Lung (tissue), 12 donors: ENCODE data around the gene TOMM40L. TPM values are rescaled to one million over a fixed set of nuclear protein-coding genes. Genes with fewer than 3 reads are reported as not detected.

ENCODE experiments used
- ATAC-seq: fragments of 200-7000 bp; cut with Tn5 transposase; one replicate; pipeline ENCODE4 v1.9.1; 2020; ENCODE audit warnings: moderate number of reproducible peaks; ENCODE audit not compliant: insufficient read depth, low FRiP score
- DNase-seq, 3 donors: peaks; one replicate each; pipeline ENCODE4 v3.0.0-alpha.2; 2013 to 2017
- H3K27ac ChIP-seq, 2 donors: one replicate each; pipeline ENCODE4 v1.5.1; 2013; ENCODE audit warnings: mild to moderate bottlenecking in 2 of 2, moderate library complexity in 2 of 2, control low read depth in 1 of 2, inconsistent platforms in 1 of 2, low read depth in 1 of 2, low read length in 1 of 2
- H3K27me3 ChIP-seq, 3 donors: one replicate each; pipeline ENCODE4 v1.5.1; 2013; ENCODE audit warnings: low read length in 2 of 3; ENCODE audit not compliant: control insufficient read depth in 3 of 3, insufficient read depth in 3 of 3
- H3K36me3 ChIP-seq, 4 donors: one replicate each; pipeline ENCODE4 v1.5.1; 2013; ENCODE audit warnings: low read length in 4 of 4, mild to moderate bottlenecking in 1 of 4, moderate library complexity in 1 of 4; ENCODE audit not compliant: control insufficient read depth in 4 of 4, insufficient read depth in 4 of 4
- H3K4me1 ChIP-seq, 5 donors: one replicate each; pipeline ENCODE4 v1.5.1; 2013; ENCODE audit warnings: low read length in 5 of 5, mild to moderate bottlenecking in 2 of 5, moderate library complexity in 1 of 5; ENCODE audit not compliant: control insufficient read depth in 5 of 5, insufficient read depth in 5 of 5
- H3K4me3 ChIP-seq: one replicate; pipeline ENCODE4 v1.5.1; 2013; ENCODE audit warnings: mild to moderate bottlenecking, control low read depth, moderate library complexity
- H3K9ac ChIP-seq, 2 donors: one replicate each; pipeline ENCODE4 v1.5.1; 2013; ENCODE audit warnings: low read length in 2 of 2, control low read depth in 1 of 2; ENCODE audit not compliant: insufficient read depth in 1 of 2
- H3K9me3 ChIP-seq, 4 donors: one replicate each; pipeline ENCODE4 v1.5.1; 2013; ENCODE audit warnings: low read length in 3 of 4, mild to moderate bottlenecking in 1 of 4, moderate library complexity in 1 of 4; ENCODE audit not compliant: control insufficient read depth in 4 of 4, insufficient read depth in 3 of 4
- WGBS, 2 donors: extraction: QIAGEN DNeasy Blood & Tissue Kit; methylation state at CpG; one replicate each; pipeline ENCODE4 v1.1.7; 2013; 5-methylcytosine and 5-hydroxymethylcytosine counted together
- polyA plus RNA-seq, 2 donors: library from polyadenylated mRNA; stranded (reverse); fragments of 200-250 nt; gene quantifications; one replicate each; pipeline ENCODE4 v1.2.1, GENCODE V29; 2013
- total RNA-seq, 2 donors: library from RNA; depleted of rRNA in 1 of 2; stranded (reverse); fragments of >200 nt in 1 of 2; gene quantifications; one replicate each; pipeline ENCODE4 v1.2.1, GENCODE V29; 2014 to 2021
- TF ChIP-seq, protein P1 (sequence below): IDR thresholded peaks from 2 replicates; pipeline ENCODE4 v1.5.1; 2012; ENCODE audit warnings: mild to moderate bottlenecking; ENCODE audit errors: control extremely low read depth, extremely low read depth
- donor health status: control.
- donor health status: control.
- donor health status: Bipolar disorder and iron deficiency.
- donor health status: healthy.
- donor health status: DM: yes; HTN: yes; CAD: no.

The TOMM40L gene
- total and polyA plus RNA-seq, 4 donors: 4.9 to 13.0 (median 9.0) TPM

DNA sequence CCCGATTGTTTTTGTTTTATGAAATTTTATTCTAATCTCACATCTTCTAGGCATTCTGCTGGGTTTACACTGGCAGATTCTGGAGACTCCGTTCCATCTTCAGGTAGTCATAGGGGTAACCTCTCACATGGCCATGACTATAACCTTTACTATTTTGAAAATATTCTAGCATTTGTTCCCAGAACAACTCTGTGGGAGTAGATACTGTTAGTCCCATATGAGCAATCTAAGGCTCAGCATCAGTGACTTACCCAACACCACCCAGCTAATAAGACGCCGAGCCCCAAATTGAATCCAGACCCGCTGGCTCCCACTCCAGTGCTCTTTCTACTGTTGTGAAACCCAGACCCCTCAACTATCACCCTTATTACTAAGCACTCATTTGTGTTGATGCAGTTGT, 36.8 kb upstream of the TOMM40L start:
- TF ChIP-seq, protein P1, sequence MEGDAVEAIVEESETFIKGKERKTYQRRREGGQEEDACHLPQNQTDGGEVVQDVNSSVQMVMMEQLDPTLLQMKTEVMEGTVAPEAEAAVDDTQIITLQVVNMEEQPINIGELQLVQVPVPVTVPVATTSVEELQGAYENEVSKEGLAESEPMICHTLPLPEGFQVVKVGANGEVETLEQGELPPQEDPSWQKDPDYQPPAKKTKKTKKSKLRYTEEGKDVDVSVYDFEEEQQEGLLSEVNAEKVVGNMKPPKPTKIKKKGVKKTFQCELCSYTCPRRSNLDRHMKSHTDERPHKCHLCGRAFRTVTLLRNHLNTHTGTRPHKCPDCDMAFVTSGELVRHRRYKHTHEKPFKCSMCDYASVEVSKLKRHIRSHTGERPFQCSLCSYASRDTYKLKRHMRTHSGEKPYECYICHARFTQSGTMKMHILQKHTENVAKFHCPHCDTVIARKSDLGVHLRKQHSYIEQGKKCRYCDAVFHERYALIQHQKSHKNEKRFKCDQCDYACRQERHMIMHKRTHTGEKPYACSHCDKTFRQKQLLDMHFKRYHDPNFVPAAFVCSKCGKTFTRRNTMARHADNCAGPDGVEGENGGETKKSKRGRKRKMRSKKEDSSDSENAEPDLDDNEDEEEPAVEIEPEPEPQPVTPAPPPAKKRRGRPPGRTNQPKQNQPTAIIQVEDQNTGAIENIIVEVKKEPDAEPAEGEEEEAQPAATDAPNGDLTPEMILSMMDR: no peak
- Histone ChIP-seq H3K9ac (no peak overlapping the region), H3K4me1 (peaks cover 3 to 7% (median 5%) of the 10 kb centered on the region in 5 donors), H3K27me3 (no peaks in the 10 kb centered on the region), H3K4me3 (no peak overlapping the region), H3K9me3 (no peaks in the 10 kb centered on the region), H3K27ac (no peak overlapping the region), H3K36me3 (peaks cover 0 to 4% (median 0%) of the 10 kb centered on the region in 4 donors)
- ATAC-seq: no peak
- DNase-seq: no peak
- 96 to 98% methylated on average over 5 of the region's 5 CpGs for WGBS, 2 donors

DNA sequence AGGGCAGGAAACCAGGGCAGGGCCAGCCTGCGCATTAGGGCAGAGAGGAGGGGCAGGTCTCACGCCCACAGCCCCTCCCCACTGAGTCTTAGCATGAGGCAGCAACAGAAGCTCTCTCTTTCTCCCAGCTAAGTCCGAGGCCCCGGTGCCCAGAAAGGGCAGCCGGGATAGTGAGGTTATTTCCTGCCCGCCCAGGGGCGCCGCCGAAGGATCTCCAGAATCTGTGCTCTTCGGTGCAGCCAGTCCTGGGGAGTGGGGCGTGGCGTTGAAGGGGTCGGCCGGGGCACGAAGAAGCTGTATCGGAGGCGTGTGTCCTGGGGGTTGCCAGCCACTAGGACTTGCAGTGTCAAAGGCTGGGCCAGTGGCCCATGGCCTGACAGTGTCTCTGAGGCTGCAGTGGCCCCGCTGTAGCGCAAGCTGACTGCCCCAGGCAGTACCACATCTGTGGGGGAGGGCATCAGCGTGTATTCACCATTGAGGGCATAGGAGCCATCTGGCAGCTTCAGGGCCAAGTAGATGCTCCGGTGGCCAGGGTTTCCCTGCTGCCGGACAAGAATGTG, 34.8 kb upstream of the TOMM40L start:
- TF ChIP-seq, protein P1: no peak
- peaks cover 0 to 7% (median 0%) of the 10 kb centered on the region in 5 donors for H3K4me1 ChIP-seq
- WGBS, 2 donors: 71 to 82% methylated on average over 22 of the region's 22 CpGs
- H3K27ac ChIP-seq: no peak overlapping the region
- DNase-seq (no peak), ATAC-seq (no peak)
- no peaks in the 10 kb centered on the region for H3K9me3 ChIP-seq
- peaks cover 0 to 5% (median 0%) of the 10 kb centered on the region in 4 donors for H3K36me3 ChIP-seq
- H3K9ac ChIP-seq: no peak overlapping the region
- no peaks in the 10 kb centered on the region for H3K27me3 ChIP-seq
- H3K4me3 ChIP-seq: no peak overlapping the region

DNA sequence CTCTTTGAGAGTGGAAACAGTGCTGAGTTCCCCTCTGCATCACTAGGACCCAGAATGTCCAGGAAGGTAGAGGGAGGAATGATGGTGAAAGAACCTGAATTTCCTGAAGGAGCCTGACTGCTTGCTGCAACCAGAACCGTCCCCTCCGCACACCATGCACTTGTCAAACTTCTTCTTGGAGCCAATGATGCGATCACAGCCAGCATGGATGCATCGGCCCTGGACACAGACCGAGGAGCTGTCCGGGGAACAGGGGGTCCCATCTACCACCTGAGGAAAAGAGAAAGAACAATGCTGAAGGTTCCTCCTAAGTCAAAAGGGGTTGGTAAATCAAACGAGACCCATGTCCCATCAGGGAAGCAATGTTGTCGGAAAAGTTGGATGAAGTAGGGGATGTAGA, 33.9 kb upstream of the TOMM40L start:
- Histone ChIP-seq H3K27ac (no peak overlapping the region), H3K4me3 (no peak overlapping the region), H3K36me3 (peaks cover 0 to 5% (median 0%) of the 10 kb centered on the region in 4 donors), H3K4me1 (peaks cover 0 to 9% (median 5%) of the 10 kb centered on the region in 5 donors), H3K9me3 (no peaks in the 10 kb centered on the region), H3K27me3 (no peaks in the 10 kb centered on the region), H3K9ac (no peak overlapping the region)
- WGBS, 2 donors: 66% methylated on average over 8 of the region's 8 CpGs
- no peak for ATAC-seq
- TF ChIP-seq, protein P1: no peak
- no peak for DNase-seq
